ENCODE results near the gene NUP160. TPM values are rescaled to one million over a fixed set of nuclear protein-coding genes. Genes with fewer than 3 reads are reported as not detected.

The NUP160 gene
- total RNA-seq, 2 donors from 2014 or later: 82.1 to 87.6 TPM

DNA sequence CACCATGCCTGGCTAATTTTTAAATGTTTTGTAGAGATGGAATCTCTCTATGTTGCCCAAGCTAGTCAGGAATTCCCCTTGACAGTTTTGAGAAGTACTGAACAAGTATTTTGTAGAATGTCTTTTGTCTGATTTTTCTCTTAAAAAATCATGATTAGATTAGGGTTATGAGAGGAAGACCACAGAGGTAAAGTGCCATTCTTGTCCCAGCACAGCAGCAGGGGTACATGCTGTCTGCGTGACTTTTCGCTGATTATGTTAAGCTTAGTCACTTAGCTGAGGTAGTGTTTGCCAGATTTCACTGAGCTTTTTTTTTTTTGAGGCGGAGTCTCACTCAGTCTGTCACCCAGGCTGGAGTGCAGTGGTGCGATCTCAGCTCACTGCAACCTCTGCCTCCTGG lies 13.6 kb upstream of the NUP160 start:
- H3K27ac ChIP-seq (ENCODE audit: low read depth, low read length): no peak overlapping the region
- no peaks in the 10 kb centered on the region for H3K4me1 ChIP-seq (ENCODE audit: control insufficient read depth, insufficient read depth, low read length)
- no peaks in the 10 kb centered on the region for H3K9me3 Mint-ChIP-seq
- DNase-seq: no peak
- no peaks in the 10 kb centered on the region for H3K36me3 Mint-ChIP-seq (ENCODE audit: low read depth)
- no peak overlapping the region for H3K4me3 Mint-ChIP-seq
- TF ChIP-seq, protein P1, sequence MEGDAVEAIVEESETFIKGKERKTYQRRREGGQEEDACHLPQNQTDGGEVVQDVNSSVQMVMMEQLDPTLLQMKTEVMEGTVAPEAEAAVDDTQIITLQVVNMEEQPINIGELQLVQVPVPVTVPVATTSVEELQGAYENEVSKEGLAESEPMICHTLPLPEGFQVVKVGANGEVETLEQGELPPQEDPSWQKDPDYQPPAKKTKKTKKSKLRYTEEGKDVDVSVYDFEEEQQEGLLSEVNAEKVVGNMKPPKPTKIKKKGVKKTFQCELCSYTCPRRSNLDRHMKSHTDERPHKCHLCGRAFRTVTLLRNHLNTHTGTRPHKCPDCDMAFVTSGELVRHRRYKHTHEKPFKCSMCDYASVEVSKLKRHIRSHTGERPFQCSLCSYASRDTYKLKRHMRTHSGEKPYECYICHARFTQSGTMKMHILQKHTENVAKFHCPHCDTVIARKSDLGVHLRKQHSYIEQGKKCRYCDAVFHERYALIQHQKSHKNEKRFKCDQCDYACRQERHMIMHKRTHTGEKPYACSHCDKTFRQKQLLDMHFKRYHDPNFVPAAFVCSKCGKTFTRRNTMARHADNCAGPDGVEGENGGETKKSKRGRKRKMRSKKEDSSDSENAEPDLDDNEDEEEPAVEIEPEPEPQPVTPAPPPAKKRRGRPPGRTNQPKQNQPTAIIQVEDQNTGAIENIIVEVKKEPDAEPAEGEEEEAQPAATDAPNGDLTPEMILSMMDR (conservative IDR thresholded peaks at IDR 0.05): no peak
- WGBS, 2 experiments (ENCODE audit: insufficient coverage in 1 of 2, insufficient read length in 1 of 2): 90 to 97% methylated on average over 4 of the region's 4 CpGs
- no peaks in the 10 kb centered on the region for H3K27me3 Mint-ChIP-seq (ENCODE audit: insufficient read depth)
- no peak overlapping the region for H3K9ac ChIP-seq (ENCODE audit: extremely low read depth, low read length, poor library complexity, severe bottlenecking)
- no peaks in the 10 kb centered on the region for H3K36me3 ChIP-seq (ENCODE audit: control insufficient read depth, insufficient read depth, low read length)
- no peak overlapping the region for H3K4me3 ChIP-seq (ENCODE audit: low read length)
- no peak overlapping the region for H3K27ac Mint-ChIP-seq
- no peaks in the 10 kb centered on the region for H3K27me3 ChIP-seq (ENCODE audit: control insufficient read depth, insufficient read depth, low read length, poor library complexity, severe bottlenecking)
- no peaks in the 10 kb centered on the region for H3K9me3 ChIP-seq (ENCODE audit: control insufficient read depth, low read length)
- no peaks in the 10 kb centered on the region for H3K4me1 Mint-ChIP-seq

DNA sequence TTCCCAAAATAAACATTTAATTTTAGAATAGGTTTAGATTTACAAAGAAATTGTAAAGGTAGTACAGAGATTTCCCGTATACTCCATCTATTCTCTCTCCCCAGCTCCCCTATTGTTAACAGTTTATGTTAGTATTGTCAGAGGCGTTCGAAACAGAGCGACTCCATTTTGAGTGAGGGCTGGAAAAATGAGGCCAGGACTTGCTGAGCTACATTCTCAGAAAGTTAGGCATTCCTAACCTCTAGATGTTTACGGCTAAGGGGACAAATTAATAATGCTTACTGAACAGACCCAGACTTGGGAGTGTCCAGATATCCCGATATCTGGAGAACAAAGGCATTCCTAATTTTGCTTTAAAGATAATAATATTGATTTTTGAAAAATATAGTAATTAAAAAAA lies 12.4 kb upstream of the NUP160 start:
- no peak overlapping the region for H3K9ac ChIP-seq (ENCODE audit: extremely low read depth, low read length, poor library complexity, severe bottlenecking)
- no peaks in the 10 kb centered on the region for H3K27me3 Mint-ChIP-seq (ENCODE audit: insufficient read depth)
- H3K4me1 Mint-ChIP-seq: no peaks in the 10 kb centered on the region
- H3K9me3 ChIP-seq (ENCODE audit: control insufficient read depth, low read length): no peaks in the 10 kb centered on the region
- H3K27ac ChIP-seq (ENCODE audit: low read depth, low read length): no peak overlapping the region
- no peaks in the 10 kb centered on the region for H3K4me1 ChIP-seq (ENCODE audit: control insufficient read depth, insufficient read depth, low read length)
- no peaks in the 10 kb centered on the region for H3K9me3 Mint-ChIP-seq
- TF ChIP-seq, protein P1 (conservative IDR thresholded peaks at IDR 0.05): no peak
- WGBS, 2 experiments (ENCODE audit: insufficient coverage in 1 of 2, insufficient read length in 1 of 2): 92 to 100% methylated on average over 1 to 4 of the region's 6 CpGs
- DNase-seq: no peak
- H3K4me3 ChIP-seq (ENCODE audit: low read length): no peak overlapping the region
- no peak overlapping the region for H3K27ac Mint-ChIP-seq
- H3K27me3 ChIP-seq (ENCODE audit: control insufficient read depth, insufficient read depth, low read length, poor library complexity, severe bottlenecking): no peaks in the 10 kb centered on the region
- H3K4me3 Mint-ChIP-seq: no peak overlapping the region
- no peaks in the 10 kb centered on the region for H3K36me3 Mint-ChIP-seq (ENCODE audit: low read depth)
- no peaks in the 10 kb centered on the region for H3K36me3 ChIP-seq (ENCODE audit: control insufficient read depth, insufficient read depth, low read length)

DNA sequence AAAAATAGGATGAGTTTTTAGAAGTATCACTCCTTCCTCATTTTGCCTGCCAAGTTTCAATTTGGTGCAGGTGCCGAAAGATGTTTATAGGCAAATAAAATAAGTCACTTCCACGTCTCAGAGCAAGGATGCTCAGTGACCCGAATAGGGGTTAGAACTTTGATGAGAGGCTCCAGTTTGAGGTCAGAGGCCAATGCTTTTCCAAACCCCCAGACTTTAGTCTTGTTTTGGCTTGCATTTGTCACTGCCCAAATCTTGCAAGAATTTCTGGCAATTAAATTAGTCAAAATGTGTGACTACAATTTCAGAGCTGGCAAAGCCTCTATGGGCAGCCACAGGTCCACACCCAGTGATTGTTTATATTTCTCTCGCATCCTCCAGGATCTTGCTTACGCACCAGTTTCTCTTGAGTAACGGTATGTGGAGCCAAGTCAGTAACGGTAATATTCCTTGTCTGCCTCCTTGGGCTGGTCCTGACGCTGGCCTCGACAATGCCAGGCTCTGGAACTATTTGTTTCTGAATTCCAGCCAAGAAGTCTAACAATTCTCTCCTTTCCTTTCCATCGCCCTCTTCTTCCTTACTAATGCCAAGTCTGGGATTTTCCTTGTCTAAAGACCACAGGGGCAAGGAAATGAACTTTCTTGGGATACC lies 9.9 kb upstream of the NUP160 start:
- no peak overlapping the region for H3K27ac Mint-ChIP-seq
- no peaks in the 10 kb centered on the region for H3K27me3 Mint-ChIP-seq (ENCODE audit: insufficient read depth)
- no peak overlapping the region for H3K4me3 ChIP-seq (ENCODE audit: low read length)
- H3K4me3 Mint-ChIP-seq: no peak overlapping the region
- H3K4me1 Mint-ChIP-seq: no peaks in the 10 kb centered on the region
- no peaks in the 10 kb centered on the region for H3K36me3 Mint-ChIP-seq (ENCODE audit: low read depth)
- DNase-seq: no peak
- no peak overlapping the region for H3K27ac ChIP-seq (ENCODE audit: low read depth, low read length)
- no peaks in the 10 kb centered on the region for H3K27me3 ChIP-seq (ENCODE audit: control insufficient read depth, insufficient read depth, low read length, poor library complexity, severe bottlenecking)
- TF ChIP-seq, protein P1 (conservative IDR thresholded peaks at IDR 0.05): no peak
- H3K9me3 ChIP-seq (ENCODE audit: control insufficient read depth, low read length): no peaks in the 10 kb centered on the region
- no peaks in the 10 kb centered on the region for H3K4me1 ChIP-seq (ENCODE audit: control insufficient read depth, insufficient read depth, low read length)
- H3K36me3 ChIP-seq (ENCODE audit: control insufficient read depth, insufficient read depth, low read length): no peaks in the 10 kb centered on the region
- no peaks in the 10 kb centered on the region for H3K9me3 Mint-ChIP-seq
- H3K9ac ChIP-seq (ENCODE audit: extremely low read depth, low read length, poor library complexity, severe bottlenecking): no peak overlapping the region
- WGBS, 2 experiments (ENCODE audit: insufficient coverage in 1 of 2, insufficient read length in 1 of 2): 91 to 92% methylated on average over 9 to 10 of the region's 10 CpGs

Measured in endodermal cell (in vitro differentiated cells).